OCI-M2 (cell line): ENCODE measurements around the gene IL34.
"Not testable (repeated sequence)": the region's sequence is repeated elsewhere in the genome, so short reads cannot be mapped to it uniquely, and the experiment has no call there.

Experiments used
- DNase-seq: peaks from one replicate; lab custom pipeline; 2025; ENCODE audit not compliant: unreplicated experiment; lab: John Stamatoyannopoulos, UW

The IL34 gene

GRCh38 chr16:70646260-70647241, at the start of gene IL34:
IL34 (plus strand) TSS chr16:70646559; CDS start chr16:70646948, 389 bp downstream.
- DNase-seq, result no peak

DNA sequence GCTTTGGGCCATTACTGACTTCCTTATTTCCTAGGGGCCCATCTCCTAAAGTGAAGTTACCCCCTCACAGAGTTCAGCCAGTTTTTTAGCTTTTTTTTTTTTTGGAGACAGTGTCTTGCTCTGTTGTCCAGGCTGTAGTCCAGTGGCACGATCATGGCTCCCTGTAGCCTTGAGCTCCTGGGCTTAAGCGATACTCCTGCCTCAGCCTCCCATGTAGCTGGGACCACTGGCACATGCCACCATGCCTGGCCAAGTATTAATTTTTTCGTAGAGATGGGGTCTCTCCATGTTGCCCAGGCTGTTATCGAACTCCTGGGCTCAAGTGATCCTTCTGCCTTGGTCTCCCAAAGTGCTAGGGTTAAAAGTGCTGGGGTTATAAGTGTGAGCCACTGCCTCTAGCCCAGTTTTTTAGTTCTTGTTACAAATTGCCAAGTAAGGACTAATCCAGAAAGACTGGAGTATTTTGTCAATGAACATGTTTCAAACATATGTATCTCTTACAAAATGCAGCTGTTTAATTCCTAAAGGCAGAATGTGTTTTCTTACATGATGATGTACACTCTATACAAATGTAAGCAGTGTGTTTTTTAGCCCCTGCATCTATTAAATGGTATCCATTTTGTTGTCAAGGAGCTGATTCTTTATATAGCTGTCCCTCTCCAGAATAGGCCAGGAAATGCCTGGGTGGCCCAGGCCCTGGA, 49.1 kb upstream of the IL34 start:
- DNase-seq, result no peak

GRCh38 chr16:70598937-70599503, 47.3 kb upstream of the IL34 start:
- no peak for DNase-seq

DNA sequence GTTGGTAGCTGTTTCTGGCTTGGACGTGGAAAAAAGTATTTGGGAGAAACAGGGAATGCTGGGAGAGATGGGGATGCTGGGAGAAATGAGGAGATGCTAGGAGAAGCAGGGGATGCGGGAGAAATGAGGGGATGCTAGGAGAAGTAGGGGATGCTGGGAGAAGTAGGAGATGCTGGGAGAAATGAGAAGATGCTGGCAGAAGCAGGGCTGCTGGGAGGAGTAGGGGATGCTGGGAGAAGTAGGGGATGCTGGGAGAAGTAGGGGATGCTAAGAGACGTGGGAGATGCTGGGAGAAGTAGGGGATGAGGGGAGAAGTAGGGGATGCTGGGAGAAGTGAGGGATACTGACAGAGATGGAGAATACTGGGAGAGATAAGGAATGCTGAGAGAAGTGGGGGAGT, 45.6 kb upstream of the IL34 start:
- no peak for DNase-seq

- no peak for DNase-seq
These were observed 44.5 kb upstream of the IL34 start for GRCh38 chr16:70601576-70602575.

DNA sequence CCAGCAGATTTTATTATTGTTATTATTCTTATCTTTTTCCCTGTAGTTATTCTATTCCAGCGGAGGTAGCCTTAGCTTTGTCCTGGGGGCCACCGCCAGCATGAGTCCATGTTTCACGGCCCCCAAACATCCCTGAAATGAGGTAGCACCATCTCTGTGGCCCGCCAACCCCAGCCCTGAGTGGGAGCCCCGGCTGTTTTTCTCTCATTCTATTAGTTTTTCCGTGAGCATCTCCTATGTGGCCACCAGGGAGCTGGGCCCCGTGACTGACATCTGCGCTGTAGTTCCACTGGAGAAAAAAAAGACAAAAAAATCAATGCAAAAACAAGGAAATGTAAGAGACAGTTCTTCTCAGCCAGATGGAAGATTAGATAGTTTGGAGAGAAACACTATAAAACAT, 43.5 kb upstream of the IL34 start:
- DNase-seq, result no peak

- DNase-seq, result no peak
These were observed 41.7 kb upstream of the IL34 start for GRCh38 chr16:70604407-70605282.

- DNase-seq, result no peak
These were observed 41.1 kb upstream of the IL34 start for GRCh38 chr16:70605283-70605657.

- DNase-seq, result no peak
These were observed 37.8 kb upstream of the IL34 start for GRCh38 chr16:70608521-70608920.

DNA sequence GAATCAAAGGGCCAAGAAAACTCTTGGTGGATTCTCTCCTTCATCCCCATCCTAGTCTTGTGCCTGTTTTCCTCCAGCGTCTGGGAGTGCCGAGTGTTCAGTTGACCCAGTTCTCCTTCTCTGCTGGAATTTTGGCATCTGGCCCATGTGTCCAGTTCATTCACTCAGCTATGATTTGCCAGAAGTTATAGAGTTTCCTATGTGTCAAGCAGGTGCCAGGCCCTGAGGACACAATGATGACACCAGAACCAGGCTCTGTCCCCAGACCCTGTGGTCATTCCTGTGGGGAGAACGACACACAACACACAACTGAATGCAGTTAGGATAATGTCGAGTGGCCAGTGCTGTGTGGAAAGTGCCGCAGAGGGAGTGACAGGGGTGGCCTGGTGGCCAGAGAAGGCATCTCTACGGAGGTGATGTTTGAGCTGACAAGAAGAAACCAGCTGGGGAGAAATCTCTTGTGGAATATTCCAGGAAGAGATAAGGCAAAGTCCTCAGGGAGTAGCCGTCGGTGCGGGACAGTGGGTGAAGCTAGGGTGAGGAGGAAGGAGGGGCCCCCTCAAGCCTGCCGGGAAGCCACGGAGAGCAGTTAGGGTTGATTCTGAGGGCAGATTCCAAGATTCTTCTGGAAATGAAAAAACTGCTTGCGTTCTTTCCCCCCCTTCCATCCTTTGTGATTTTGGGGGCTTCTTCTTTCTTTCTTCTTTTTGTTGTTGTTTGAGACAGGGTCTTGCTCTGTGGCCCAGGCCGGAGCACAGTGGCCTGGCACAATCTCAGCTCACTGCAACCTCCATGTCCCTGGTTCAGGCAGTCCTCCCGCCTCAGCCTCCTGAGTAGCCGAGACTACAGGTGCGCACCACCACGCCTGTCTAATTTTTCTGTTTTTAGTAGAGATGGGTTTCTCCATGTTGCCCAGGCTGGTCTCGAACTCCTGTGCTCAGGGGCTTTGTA, 35.8 kb upstream of the IL34 start:
- no peak for DNase-seq

GRCh38 chr16:70611224-70611598, 35.1 kb upstream of the IL34 start:
- no peak for DNase-seq

- no peak for DNase-seq
These were observed 34.5 kb upstream of the IL34 start for GRCh38 chr16:70611785-70612303.

DNA sequence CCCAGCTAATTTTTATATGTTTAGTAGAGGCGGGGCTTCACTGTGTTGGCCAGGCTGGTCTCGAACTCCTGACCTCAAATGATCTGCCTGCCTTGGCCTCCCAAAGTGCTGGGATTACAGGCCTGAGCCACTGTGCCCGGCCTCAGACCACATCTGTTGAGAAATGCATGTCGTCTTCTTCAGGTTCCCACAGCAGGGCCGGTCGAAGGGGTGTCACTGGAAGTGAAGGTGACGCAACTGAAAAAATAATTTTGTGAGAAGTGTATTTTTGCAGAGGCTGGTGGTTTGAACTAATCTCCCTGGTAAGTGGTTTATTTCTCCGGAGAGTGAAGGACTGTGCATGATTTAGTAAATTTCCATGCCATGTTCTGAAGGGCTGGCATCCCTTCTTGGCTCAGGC, 33.4 kb upstream of the IL34 start:
- no peak for DNase-seq

- no peak for DNase-seq
These were observed 32.0 kb upstream of the IL34 start for GRCh38 chr16:70614208-70614951.

DNA sequence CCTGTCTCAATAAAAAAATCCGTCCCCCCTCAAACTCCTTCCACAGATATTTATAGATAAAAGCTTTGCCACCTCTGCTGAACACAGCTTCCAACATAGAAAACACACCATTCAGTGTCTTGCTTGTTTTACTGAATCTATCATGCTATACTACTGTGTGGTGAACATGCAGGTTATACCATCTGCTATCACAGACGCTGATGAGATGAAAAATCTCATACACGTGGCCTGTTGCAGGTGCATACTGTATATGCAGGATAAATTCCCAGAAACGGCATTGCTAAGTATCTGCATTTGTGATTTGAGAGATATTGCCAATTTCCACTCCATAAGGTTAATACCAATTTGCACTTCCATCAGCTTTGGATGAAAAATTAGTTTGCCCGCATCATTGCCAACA, 30.4 kb upstream of the IL34 start:
- DNase-seq, result no peak

DNA sequence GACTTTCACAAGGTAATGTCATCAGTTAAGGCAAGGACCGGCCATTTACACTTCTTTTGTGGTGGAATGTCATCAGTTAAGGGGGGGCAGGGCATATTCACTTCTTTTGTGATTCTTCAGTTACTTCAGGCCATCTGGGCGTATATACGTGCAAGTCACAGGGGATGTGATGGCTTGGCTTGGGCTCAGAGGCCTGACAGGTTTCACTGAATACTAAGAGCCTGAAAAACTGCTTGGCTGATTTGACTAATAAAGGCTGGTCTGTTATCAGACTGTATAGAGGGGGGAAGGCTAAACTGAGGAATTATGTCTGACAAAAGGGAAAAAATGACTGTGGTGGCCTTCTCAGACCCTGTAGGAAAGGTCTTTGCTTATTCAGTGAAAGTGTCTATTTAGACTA, 24.5 kb upstream of the IL34 start:
- not testable (repeated sequence) for DNase-seq

GRCh38 chr16:70627696-70628095, 18.7 kb upstream of the IL34 start:
- no peak for DNase-seq
